KMS-11 (cell line): Measurements from ENCODE around the gene TRAFD1.

Experiments used
- H2AFZ ChIP-seq: fragments of 200-600 bp; sonication (generic); 2 replicates; pipeline ENCODE4 v1.6.1; 2016; ENCODE audit warnings: antibody characterized with exemption, mixed run types, low read depth
- H3K27ac ChIP-seq: fragments of 200-600 bp; sonication (generic); 2 replicates; pipeline ENCODE4 v1.6.1; 2016; ENCODE audit warnings: mild to moderate bottlenecking, mixed run types
- H3K27me3 ChIP-seq: fragments of 200-600 bp; sonication (generic); 2 replicates; pipeline ENCODE4 v1.6.1; 2017; ENCODE audit warnings: mild to moderate bottlenecking, low read depth, mixed run types, moderate library complexity; ENCODE audit not compliant: insufficient read depth
- H3K36me3 ChIP-seq: fragments of 200-600 bp; sonication (generic); 2 replicates; pipeline ENCODE4 v1.6.1; 2017; ENCODE audit warnings: mild to moderate bottlenecking, mixed run types; ENCODE audit not compliant: insufficient read depth
- H3K4me1 ChIP-seq: fragments of 200-600 bp; sonication (generic); 2 replicates; pipeline ENCODE4 v1.6.1; 2016; ENCODE audit warnings: mild to moderate bottlenecking, low read depth, mixed run types; ENCODE audit not compliant: poor library complexity, severe bottlenecking
- H3K4me2 ChIP-seq: fragments of 200-600 bp; sonication (generic); 2 replicates; pipeline ENCODE4 v1.7.0; 2016; ENCODE audit warnings: mild to moderate bottlenecking, mixed run types
- H3K4me3 ChIP-seq: fragments of 200-600 bp; sonication (generic); IDR thresholded peaks from 2 replicates; pipeline ENCODE4 v1.6.1; 2017; ENCODE audit warnings: low read depth, low read length, mixed read lengths; ENCODE audit not compliant: insufficient read depth
- H3K79me2 ChIP-seq: fragments of 200-600 bp; sonication (generic); 2 replicates; pipeline ENCODE4 v1.6.1; 2016; ENCODE audit warnings: low read depth, mixed run types; ENCODE audit not compliant: insufficient read depth
- H3K9ac ChIP-seq: fragments of 200-600 bp; sonication (generic); 2 replicates; pipeline ENCODE4 v1.6.1; 2016; ENCODE audit warnings: mild to moderate bottlenecking, mixed run types
- H4K20me1 ChIP-seq: fragments of 200-600 bp; sonication (generic); 2 replicates; pipeline ENCODE4 v1.6.1; 2016; ENCODE audit warnings: mild to moderate bottlenecking, mixed run types; ENCODE audit not compliant: insufficient read depth
- TF ChIP-seq, protein P1 (sequence below): fragments of 200-600 bp; sonication (generic); conservative IDR thresholded peaks from 2 replicates; pipeline ENCODE4 v1.6.1; 2017; ENCODE audit warnings: low read depth, mild to moderate bottlenecking, antibody characterized with exemption, low read length, moderate library complexity, mixed read lengths

Gene TRAFD1

DNA sequence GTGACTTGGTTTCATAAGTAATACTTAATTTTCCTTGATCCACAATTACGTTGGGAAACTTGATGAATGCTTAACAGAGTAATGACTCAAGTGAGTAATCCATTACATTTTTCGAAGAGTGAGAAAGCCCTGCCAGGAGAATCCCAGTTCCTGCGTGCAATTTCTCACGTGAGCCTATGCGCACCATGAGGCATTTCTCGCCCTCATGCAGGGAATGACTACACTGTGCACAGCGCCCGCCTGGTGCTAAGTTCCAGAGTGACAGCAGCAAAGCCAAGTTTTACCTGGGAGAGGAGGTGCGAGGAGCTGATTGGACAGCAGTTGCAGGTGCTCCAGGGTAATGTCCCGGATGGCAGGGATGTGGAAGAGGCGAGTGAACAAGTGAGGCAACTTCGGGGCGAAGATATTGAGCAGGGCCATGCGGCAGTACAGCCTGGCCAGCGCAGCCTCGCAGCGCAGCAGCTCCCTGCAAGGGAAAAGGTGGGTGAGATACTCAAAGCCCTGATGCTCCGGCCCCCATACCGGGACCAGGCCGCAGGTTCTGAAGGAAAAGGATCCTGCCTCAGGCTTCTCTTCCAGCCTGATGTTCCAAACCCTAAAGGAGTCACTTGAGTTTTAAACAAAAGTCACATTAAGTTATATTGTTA, 69.4 kb downstream of the TRAFD1 start:
- Histone ChIP-seq H3K9ac (no peak overlapping the region), H3K36me3 (no peaks in the 10 kb centered on the region), H3K79me2 (no peaks in the 10 kb centered on the region), H4K20me1 (no peaks in the 10 kb centered on the region), H3K4me2 (no peak overlapping the region), H3K4me1 (no peaks in the 10 kb centered on the region), H2AFZ (no peak overlapping the region), H3K27me3 (no peaks in the 10 kb centered on the region), H3K4me3 (no peak overlapping the region), H3K27ac (no peak overlapping the region)
- TF ChIP-seq, protein P1, sequence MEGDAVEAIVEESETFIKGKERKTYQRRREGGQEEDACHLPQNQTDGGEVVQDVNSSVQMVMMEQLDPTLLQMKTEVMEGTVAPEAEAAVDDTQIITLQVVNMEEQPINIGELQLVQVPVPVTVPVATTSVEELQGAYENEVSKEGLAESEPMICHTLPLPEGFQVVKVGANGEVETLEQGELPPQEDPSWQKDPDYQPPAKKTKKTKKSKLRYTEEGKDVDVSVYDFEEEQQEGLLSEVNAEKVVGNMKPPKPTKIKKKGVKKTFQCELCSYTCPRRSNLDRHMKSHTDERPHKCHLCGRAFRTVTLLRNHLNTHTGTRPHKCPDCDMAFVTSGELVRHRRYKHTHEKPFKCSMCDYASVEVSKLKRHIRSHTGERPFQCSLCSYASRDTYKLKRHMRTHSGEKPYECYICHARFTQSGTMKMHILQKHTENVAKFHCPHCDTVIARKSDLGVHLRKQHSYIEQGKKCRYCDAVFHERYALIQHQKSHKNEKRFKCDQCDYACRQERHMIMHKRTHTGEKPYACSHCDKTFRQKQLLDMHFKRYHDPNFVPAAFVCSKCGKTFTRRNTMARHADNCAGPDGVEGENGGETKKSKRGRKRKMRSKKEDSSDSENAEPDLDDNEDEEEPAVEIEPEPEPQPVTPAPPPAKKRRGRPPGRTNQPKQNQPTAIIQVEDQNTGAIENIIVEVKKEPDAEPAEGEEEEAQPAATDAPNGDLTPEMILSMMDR: no peak

DNA sequence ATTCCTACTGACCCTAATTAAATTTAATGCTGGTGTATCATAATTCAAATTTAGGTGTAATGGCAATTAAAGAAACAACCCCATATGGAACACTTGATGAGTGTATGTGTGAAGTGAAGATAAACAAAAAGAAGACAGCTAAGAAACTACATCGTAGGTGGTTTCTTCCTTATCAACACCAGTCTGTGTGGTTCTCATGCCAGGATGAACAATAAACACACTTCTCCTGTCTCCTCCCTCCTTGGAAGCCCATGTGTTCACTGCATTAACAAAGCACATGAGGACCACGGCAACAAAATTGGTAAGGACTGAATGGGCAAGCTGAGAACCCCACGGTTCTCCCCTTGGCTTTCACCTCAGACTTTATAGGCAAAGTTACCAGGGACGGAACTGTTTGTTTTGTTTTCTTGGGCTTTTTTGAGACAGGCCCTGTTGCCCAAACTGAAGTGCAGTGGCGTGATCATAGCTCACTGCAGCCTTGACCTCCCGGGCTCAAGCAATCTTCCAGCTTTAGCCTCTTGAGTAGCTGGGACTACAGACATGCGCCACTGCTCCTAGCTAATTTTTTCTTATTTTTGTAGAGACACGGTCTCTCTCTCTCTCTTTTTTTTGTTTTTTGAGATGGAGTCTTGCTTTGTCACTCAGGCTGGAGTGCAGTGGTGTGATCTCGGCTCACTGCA, 71.0 kb downstream of the TRAFD1 start:
- no peak overlapping the region for H3K27ac ChIP-seq
- no peak overlapping the region for H3K9ac ChIP-seq
- no peaks in the 10 kb centered on the region for H3K27me3 ChIP-seq
- H3K79me2 ChIP-seq: no peaks in the 10 kb centered on the region
- no peak overlapping the region for H3K4me3 ChIP-seq
- H4K20me1 ChIP-seq: no peaks in the 10 kb centered on the region
- H3K4me1 ChIP-seq: no peaks in the 10 kb centered on the region
- H3K36me3 ChIP-seq: no peaks in the 10 kb centered on the region
- H3K4me2 ChIP-seq: no peak overlapping the region
- TF ChIP-seq, protein P1: no peak
- no peak overlapping the region for H2AFZ ChIP-seq

DNA sequence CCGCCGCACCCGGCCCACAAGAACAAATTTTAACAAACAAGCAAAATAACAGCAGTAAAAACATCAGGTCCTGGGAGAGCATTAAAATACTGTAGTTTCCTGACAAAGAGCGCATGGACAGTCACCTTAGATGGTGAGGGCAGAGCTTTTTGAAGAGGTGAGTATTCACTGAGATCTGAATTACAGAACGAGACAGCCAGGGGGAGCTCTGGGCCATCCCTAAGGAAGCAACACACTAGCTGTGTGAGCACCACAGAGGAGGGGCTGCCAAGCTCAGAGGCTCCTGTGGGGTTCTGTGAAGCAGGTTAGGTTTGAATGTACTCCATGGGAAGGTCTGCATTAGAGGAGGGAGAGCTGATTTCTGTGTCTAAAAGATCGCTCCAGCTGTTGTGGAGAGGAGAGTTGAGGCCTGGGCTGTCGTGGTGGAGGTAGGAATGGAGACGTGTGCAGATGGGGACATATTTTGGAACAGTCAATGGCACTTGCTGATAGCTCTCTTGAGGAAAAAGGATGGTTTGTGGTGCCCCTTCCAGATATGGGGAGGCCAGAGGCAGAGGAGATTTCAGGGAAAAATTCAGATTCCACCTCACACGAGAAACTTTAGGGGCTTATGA, 72.9 kb downstream of the TRAFD1 start:
- H3K4me2 ChIP-seq: no peak overlapping the region
- no peaks in the 10 kb centered on the region for H3K27me3 ChIP-seq
- H3K9ac ChIP-seq: no peak overlapping the region
- H3K27ac ChIP-seq: no peak overlapping the region
- H3K4me3 ChIP-seq: no peak overlapping the region
- H4K20me1 ChIP-seq: no peaks in the 10 kb centered on the region
- no peaks in the 10 kb centered on the region for H3K4me1 ChIP-seq
- H2AFZ ChIP-seq: no peak overlapping the region
- TF ChIP-seq, protein P1: peak; percentile 70
- H3K79me2 ChIP-seq: no peaks in the 10 kb centered on the region
- no peaks in the 10 kb centered on the region for H3K36me3 ChIP-seq

DNA sequence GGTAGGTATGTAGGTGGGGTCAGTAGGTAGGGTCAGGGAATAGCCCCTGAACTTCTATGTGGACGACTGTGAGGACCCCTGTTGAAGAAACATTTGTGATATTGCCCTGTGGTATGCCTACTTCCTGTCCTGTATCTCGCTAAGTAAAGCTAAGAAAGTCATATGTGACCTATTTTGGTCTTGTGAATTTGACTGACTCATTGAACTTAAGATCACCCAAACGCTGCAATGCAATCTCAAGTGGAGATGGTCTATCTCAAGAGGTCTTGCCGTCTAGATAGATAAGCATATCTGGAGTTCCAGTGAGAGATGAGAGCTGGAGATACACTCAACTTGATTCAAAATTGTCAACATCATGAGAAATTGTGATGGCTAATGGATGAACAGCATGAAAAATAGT, 73.8 kb downstream of the TRAFD1 start:
- H3K4me1 ChIP-seq: no peaks in the 10 kb centered on the region
- TF ChIP-seq, protein P1: no peak
- no peak overlapping the region for H3K4me3 ChIP-seq
- H3K4me2 ChIP-seq: no peak overlapping the region
- H3K27me3 ChIP-seq: no peaks in the 10 kb centered on the region
- no peak overlapping the region for H2AFZ ChIP-seq
- H3K9ac ChIP-seq: no peak overlapping the region
- no peaks in the 10 kb centered on the region for H3K36me3 ChIP-seq
- no peaks in the 10 kb centered on the region for H3K79me2 ChIP-seq
- no peaks in the 10 kb centered on the region for H4K20me1 ChIP-seq
- H3K27ac ChIP-seq: no peak overlapping the region
